Endodermal cell (in vitro differentiated cells): ENCODE data around the gene BCL11A. TPM values are rescaled to one million over a fixed set of nuclear protein-coding genes. Genes with fewer than 3 reads are reported as not detected.

Experiments
- DNase-seq: peaks from one replicate; pipeline ENCODE4 v3.0.0-alpha.2; 2017
- H3K27ac ChIP-seq: 2 replicates; pipeline ENCODE4 v1.5.1; 2013; ENCODE audit warnings: mild to moderate bottlenecking, low read depth, low read length, moderate library complexity
- H3K27me3 ChIP-seq: 2 replicates; pipeline ENCODE4 v1.6.1; 2013; ENCODE audit warnings: mild to moderate bottlenecking, low read length, moderate library complexity; ENCODE audit not compliant: insufficient read depth, control insufficient read depth, poor library complexity, severe bottlenecking
- H3K36me3 ChIP-seq: 2 replicates; pipeline ENCODE4 v1.7.0; 2013; ENCODE audit warnings: mild to moderate bottlenecking, low read length, moderate library complexity; ENCODE audit not compliant: control insufficient read depth, insufficient read depth
- H3K4me1 ChIP-seq: one replicate; pipeline ENCODE4 v1.7.0; 2013; ENCODE audit warnings: low read length; ENCODE audit not compliant: control insufficient read depth, insufficient read depth
- H3K4me3 ChIP-seq: 2 replicates; pipeline ENCODE4 v1.5.1; 2013; ENCODE audit warnings: mild to moderate bottlenecking, low read length, moderate library complexity
- H3K9ac ChIP-seq: 2 replicates; pipeline ENCODE4 v1.6.1; 2013; ENCODE audit warnings: mild to moderate bottlenecking, low read length, moderate library complexity; ENCODE audit not compliant: poor library complexity, severe bottlenecking; ENCODE audit errors: extremely low read depth
- H3K9me3 ChIP-seq: 2 replicates; pipeline ENCODE4 v1.6.1; 2013; ENCODE audit warnings: mild to moderate bottlenecking, low read length, moderate library complexity; ENCODE audit not compliant: control insufficient read depth
- H3K27ac Mint-ChIP-seq: 2 replicates; pipeline ENCODE4 v1.8.0; 2020; ENCODE audit warnings: mixed read lengths
- H3K27me3 Mint-ChIP-seq: 2 replicates; pipeline ENCODE4 v1.8.0; 2021; ENCODE audit warnings: mild to moderate bottlenecking, mixed read lengths; ENCODE audit not compliant: insufficient read depth
- H3K36me3 Mint-ChIP-seq: 2 replicates; pipeline ENCODE4 v1.8.0; 2020; ENCODE audit warnings: low read depth, mixed read lengths
- H3K4me1 Mint-ChIP-seq: 2 replicates; pipeline ENCODE4 v1.8.0; 2020; ENCODE audit warnings: mixed read lengths
- H3K4me3 Mint-ChIP-seq: 2 replicates; pipeline ENCODE4 v1.8.0; 2020; ENCODE audit warnings: mild to moderate bottlenecking, moderate library complexity, mixed read lengths
- H3K9me3 Mint-ChIP-seq: 2 replicates; pipeline ENCODE4 v1.8.0; 2020; ENCODE audit warnings: mild to moderate bottlenecking, mixed read lengths
- WGBS, 2 experiments: methylation state at CpG; one replicate each; pipeline versions ENCODE4 v1.1.5 to v1.1.7; 2013; ENCODE audit warnings: missing lambda C conversion rate in 2 of 2, mixed read lengths in 1 of 2; ENCODE audit not compliant: insufficient coverage in 1 of 2, insufficient read length in 1 of 2; 5-methylcytosine and 5-hydroxymethylcytosine counted together
- total RNA-seq, 2 donors: library from RNA; stranded (reverse); fragmentation: NEBNext Ultra II Directional in 1 of 2; extraction: Animal tissue kit (Norgen Biotek cat#: 25700) in 1 of 2; gene quantifications; 2 replicates in 1 of 2; 3 replicates in 1 of 2; pipeline ENCODE4 v1.2.1, GENCODE V29; 2021
- TF ChIP-seq, protein P1 (sequence below): fragments of 200-600 bp; sonication (generic); conservative IDR thresholded peaks from 2 replicates; pipeline ENCODE4 v1.5.0; 2021; ENCODE audit warnings: antibody characterized with exemption, mild to moderate bottlenecking

The BCL11A gene
- total RNA-seq, 2 donors from 2014 or later = 14.7 to 16.3 TPM

GRCh38 chr2:60487174-60487573 lies 66.3 kb downstream of the BCL11A start:
- 97% methylated on average over 3 of the region's 5 CpGs; no CpG with 5 or more reads in 1 of the 2 experiments for WGBS, 2 experiments
- H3K27ac Mint-ChIP-seq = no peak overlapping the region
- peaks cover 24% of the 10 kb centered on the region for H3K27me3 Mint-ChIP-seq
- peaks cover 2% of the 10 kb centered on the region for H3K4me1 ChIP-seq
- TF ChIP-seq, protein P1, sequence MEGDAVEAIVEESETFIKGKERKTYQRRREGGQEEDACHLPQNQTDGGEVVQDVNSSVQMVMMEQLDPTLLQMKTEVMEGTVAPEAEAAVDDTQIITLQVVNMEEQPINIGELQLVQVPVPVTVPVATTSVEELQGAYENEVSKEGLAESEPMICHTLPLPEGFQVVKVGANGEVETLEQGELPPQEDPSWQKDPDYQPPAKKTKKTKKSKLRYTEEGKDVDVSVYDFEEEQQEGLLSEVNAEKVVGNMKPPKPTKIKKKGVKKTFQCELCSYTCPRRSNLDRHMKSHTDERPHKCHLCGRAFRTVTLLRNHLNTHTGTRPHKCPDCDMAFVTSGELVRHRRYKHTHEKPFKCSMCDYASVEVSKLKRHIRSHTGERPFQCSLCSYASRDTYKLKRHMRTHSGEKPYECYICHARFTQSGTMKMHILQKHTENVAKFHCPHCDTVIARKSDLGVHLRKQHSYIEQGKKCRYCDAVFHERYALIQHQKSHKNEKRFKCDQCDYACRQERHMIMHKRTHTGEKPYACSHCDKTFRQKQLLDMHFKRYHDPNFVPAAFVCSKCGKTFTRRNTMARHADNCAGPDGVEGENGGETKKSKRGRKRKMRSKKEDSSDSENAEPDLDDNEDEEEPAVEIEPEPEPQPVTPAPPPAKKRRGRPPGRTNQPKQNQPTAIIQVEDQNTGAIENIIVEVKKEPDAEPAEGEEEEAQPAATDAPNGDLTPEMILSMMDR = no peak
- no peak overlapping the region for H3K27ac ChIP-seq
- H3K9me3 ChIP-seq = no peaks in the 10 kb centered on the region
- no peaks in the 10 kb centered on the region for H3K36me3 Mint-ChIP-seq
- peaks cover 3% of the 10 kb centered on the region for H3K4me1 Mint-ChIP-seq
- H3K4me3 Mint-ChIP-seq = no peak overlapping the region
- H3K36me3 ChIP-seq = no peaks in the 10 kb centered on the region
- peaks cover 17% of the 10 kb centered on the region for H3K27me3 ChIP-seq
- H3K9ac ChIP-seq = no peak overlapping the region
- DNase-seq = no peak
- no peaks in the 10 kb centered on the region for H3K9me3 Mint-ChIP-seq
- no peak overlapping the region for H3K4me3 ChIP-seq

GRCh38 chr2:60486551-60486950 lies 66.9 kb downstream of the BCL11A start:
- TF ChIP-seq, protein P1 = no peak
- H3K4me1 Mint-ChIP-seq = peaks cover 4% of the 10 kb centered on the region
- Histone ChIP-seq H3K4me1 (peaks cover 2% of the 10 kb centered on the region), H3K9me3 (no peaks in the 10 kb centered on the region), H3K27me3 (peaks cover 23% of the 10 kb centered on the region), H3K9ac (no peak overlapping the region), H3K36me3 (no peaks in the 10 kb centered on the region), H3K4me3 (no peak overlapping the region), H3K27ac (no peak overlapping the region)
- no peak overlapping the region for H3K27ac Mint-ChIP-seq
- H3K9me3 Mint-ChIP-seq = no peaks in the 10 kb centered on the region
- WGBS, 2 experiments = 84 to 100% methylated on average over 1 to 3 of the region's 3 CpGs
- no peaks in the 10 kb centered on the region for H3K36me3 Mint-ChIP-seq
- peaks cover 30% of the 10 kb centered on the region for H3K27me3 Mint-ChIP-seq
- H3K4me3 Mint-ChIP-seq = no peak overlapping the region
- DNase-seq = peak; percentile 30

GRCh38 chr2:60486067-60486466 lies 67.4 kb downstream of the BCL11A start:
- whole genome bisulfite sequencing, 2 experiments = 86% methylated on average over 1 of the region's 1 CpG; no CpG with 5 or more reads in 1 of the 2 experiments
- TF ChIP-seq, protein P1 = no peak
- peak; percentile 49 for DNase-seq
- no peak overlapping the region for H3K4me3 Mint-ChIP-seq
- H3K27me3 Mint-ChIP-seq = peaks cover 35% of the 10 kb centered on the region
- peaks cover 9% of the 10 kb centered on the region for H3K4me1 Mint-ChIP-seq
- Histone ChIP-seq H3K4me1 (peaks cover 2% of the 10 kb centered on the region), H3K9ac (no peak overlapping the region), H3K4me3 (no peak overlapping the region), H3K27me3 (peaks cover 28% of the 10 kb centered on the region), H3K9me3 (no peaks in the 10 kb centered on the region), H3K27ac (no peak overlapping the region), H3K36me3 (no peaks in the 10 kb centered on the region)
- no peak overlapping the region for H3K27ac Mint-ChIP-seq
- no peaks in the 10 kb centered on the region for H3K9me3 Mint-ChIP-seq
- H3K36me3 Mint-ChIP-seq = no peaks in the 10 kb centered on the region
